Measurements from ENCODE around the gene PACSIN3.
"Not testable (repeated sequence)": the region's sequence is repeated elsewhere in the genome, so short reads cannot be mapped to it uniquely, and the experiment has no call there.

PACSIN3 gene

GRCh38 chr11:47186076-47186699 is at the start of gene PACSIN3:
Gene PACSIN3 (minus strand): TSS chr11:47186434. CDS start chr11:47182727, 3,707 bp downstream.
- FAIRE-seq: no peak
- DNase-seq (ENCODE audit: low spot score): no peak

GRCh38 chr11:47235163-47235562 is 48.9 kb upstream of the PACSIN3 start:
- no peak for FAIRE-seq
- DNase-seq (ENCODE audit: low spot score): no peak

- DNase-seq (ENCODE audit: low spot score) (no peak), FAIRE-seq (no peak)
Measured at GRCh38 chr11:47234669-47235100, 48.5 kb upstream of the PACSIN3 start.

DNA sequence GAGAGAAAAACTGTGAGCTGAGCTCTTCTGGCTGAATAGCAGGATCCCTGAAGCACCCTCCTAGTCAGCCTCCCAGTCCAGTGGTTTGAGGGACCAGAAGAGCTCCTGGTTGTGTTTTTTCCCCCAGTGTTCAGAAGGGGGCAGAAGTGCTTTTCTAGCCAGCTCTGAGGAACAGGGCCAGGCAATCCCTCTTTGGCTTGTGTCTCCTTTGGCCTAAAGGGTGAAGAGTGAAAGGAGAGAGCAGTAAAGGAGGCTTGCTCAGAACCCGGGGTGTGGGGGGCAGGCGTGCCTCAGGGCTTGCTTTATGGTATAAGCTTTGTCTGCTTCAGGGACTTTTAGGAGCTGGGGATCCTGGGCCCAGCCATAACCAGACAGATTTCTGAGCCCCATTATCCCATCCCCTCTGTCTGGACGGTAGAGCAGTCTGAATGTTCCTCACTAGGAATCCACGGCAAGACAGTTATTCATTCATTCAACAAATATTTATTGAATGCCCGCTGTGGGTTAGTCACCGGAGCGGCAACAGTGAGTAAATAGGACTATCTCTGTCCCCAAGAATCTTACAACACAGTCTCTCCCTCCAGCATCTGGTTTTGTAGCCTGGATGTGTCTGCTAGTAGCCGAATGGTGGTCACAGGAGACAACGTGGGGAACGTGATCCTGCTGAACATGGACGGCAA is 47.9 kb upstream of the PACSIN3 start:
- FAIRE-seq (no peak), DNase-seq (ENCODE audit: low spot score) (peak; percentile 21)

- DNase-seq (ENCODE audit: low spot score): no peak
- FAIRE-seq: no peak
Measured at GRCh38 chr11:47233051-47233450, 46.8 kb upstream of the PACSIN3 start.

DNA sequence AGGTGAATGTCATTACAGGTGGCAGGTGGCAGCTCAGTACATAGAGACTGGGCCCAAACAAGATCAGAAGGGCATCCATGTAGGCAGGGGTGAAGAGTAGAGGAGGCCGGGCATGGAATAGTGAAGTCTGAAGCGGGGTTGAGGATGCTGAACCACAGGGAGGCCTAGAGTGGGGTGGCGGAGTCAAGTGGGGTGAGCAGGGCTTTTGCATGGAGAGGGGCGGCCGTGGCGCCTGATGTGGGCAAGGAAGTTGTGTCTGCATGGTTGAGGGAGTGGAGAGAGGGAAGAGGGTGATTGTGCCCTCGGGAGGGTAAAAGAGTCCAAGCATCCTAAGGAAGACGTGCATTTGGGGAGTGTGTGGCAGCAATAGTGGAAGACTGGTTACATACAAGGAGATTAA is 42.9 kb upstream of the PACSIN3 start:
- DNase-seq (ENCODE audit: low spot score): no peak
- FAIRE-seq: no peak

DNA sequence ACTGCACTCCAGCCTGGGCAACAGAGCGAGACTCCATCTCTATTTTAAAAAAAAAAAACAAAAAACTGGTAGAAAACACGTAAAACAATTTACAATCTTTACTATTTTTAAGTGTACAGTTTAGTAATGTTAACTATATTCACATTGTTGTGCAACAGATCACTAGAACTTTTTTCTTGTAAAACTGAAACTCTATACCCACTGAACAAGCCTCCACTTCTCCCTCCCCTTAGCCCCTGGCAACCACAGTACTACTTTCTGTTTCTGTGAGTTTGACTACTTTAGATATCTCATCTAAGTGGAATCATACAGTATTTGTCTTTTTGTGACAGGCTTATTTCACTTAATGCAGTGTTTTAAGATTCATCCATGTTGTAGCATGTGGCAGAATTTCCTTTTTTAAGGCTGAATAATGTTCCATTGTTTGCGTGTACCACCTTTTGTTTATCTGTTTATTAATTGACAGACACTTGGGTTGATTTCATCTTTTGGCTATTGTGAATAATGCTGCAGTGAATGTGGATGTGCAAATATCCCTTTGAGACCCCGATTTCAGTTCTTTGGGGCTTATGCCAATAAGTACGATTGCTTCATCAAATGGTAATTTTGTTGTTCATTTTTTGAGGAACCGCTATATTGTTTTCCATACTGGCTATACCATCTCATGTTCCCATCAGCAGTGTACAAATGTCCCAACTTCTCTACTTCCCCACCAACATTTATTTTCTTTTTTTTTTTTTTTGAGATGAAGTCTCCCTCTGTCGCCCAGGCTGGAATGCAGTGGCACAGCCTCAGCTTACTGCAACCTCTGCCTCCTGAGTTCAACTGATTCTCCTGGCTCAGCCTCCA is 39.5 kb upstream of the PACSIN3 start:
- FAIRE-seq: no peak

GRCh38 chr11:47222696-47223095 is 36.5 kb upstream of the PACSIN3 start:
- DNase-seq (ENCODE audit: low spot score): no peak
- FAIRE-seq: no peak

More for the DNA sequence above, 39.5 kb upstream of the PACSIN3 start:
- DNase-seq (ENCODE audit: low spot score): no peak

GRCh38 chr11:47220401-47220821 is 34.2 kb upstream of the PACSIN3 start:
- peak; percentile 33 for DNase-seq (ENCODE audit: low spot score)
- no peak for FAIRE-seq

DNA sequence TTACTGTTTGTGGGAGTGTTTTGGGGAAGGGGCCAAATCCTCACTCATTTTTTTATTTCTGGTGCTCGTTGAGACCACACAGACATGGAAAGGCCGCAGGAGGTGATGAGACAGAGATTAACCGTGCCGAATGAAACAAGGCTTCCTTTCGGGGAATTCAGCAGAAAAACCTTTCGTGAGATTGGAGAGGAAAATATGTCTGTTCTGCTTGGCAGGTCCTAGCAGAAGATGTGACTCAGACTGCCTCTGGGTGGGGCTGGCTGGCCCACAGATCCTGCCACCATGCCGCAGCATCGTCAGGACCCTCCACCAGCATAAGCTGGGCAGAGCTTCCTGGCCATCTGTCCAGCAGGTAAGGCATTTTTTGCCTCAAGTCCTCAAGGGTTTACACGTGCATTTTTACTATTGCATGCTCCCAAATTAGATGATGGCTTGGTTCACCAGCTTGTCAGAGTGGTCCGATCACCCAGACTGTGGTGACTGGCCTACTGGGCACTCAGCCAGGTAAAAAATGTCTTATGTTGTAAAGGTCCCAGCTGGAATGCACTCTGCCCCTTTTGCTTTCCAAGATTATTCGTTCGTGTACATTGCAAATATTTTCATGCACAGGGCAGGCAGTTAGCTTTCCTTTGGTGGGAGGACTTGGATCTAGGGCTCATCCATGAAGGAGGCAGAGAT is 30.0 kb upstream of the PACSIN3 start:
- FAIRE-seq (peak; percentile 26), DNase-seq (ENCODE audit: low spot score) (peak; percentile 80)

GRCh38 chr11:47215366-47215910 is 29.2 kb upstream of the PACSIN3 start:
- no peak for DNase-seq (ENCODE audit: low spot score)
- no peak for FAIRE-seq

DNA sequence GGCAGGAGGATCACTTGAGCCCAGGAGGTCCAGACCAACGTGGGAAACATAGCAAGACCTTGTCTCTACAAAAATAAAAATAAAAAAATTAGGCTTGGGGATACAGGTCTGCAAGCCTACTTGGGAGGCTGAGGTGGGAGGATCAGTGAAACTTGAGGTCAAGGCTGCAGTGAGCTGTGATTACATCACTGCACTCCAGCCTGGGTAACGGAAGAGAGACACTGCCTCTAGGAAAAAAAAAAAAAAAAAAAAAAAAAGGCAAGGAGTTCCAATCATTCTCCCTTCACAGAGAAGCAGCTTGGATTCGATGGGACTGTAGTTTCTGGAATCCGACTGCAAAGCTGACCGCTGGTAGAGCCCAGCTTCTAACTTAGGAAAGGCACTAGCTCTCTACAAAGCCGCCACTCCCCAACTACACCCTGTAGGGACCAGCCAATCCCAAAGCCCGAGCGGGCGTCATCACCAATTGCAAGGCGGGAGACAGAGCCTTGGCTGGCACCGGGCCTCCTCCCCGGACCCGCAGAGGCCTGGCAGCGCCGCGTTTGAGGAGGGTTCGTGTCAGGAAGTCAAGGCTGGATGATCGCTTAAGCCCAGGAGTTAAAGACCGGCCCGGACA is 27.8 kb upstream of the PACSIN3 start:
- FAIRE-seq (peak; percentile 48), DNase-seq (ENCODE audit: low spot score) (peak; percentile 76)

DNA sequence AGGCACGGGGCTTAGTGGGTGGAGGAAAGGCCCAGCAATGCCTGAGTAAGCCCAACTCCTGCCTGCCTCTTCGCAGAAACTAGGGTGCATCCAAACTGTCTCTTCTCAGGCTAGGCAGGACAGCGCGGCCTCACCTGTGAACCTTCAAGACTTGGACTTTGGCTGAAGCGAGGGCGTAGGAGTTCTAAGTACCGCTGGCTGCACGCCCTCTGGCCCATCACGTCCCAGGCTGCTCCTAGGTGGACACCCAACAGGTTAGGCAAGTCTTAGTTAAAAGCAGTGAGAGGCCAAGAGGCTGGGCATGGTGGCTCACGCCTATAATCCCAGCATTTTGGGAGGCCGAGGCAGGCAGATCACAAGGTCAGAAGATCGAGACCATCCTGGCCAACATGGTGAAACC is 26.7 kb upstream of the PACSIN3 start:
- FAIRE-seq: no peak
- DNase-seq (ENCODE audit: low spot score): no peak

- no peak for DNase-seq (ENCODE audit: low spot score)
- no peak for FAIRE-seq
Measured at GRCh38 chr11:47208628-47209027, 22.4 kb upstream of the PACSIN3 start.

- not testable (repeated sequence) for FAIRE-seq; DNase-seq (ENCODE audit: low spot score)
Measured at GRCh38 chr11:47208008-47208552, 21.8 kb upstream of the PACSIN3 start.

- DNase-seq (ENCODE audit: low spot score): no peak
- no peak for FAIRE-seq
Measured at GRCh38 chr11:47207459-47207858, 21.2 kb upstream of the PACSIN3 start.

DNA sequence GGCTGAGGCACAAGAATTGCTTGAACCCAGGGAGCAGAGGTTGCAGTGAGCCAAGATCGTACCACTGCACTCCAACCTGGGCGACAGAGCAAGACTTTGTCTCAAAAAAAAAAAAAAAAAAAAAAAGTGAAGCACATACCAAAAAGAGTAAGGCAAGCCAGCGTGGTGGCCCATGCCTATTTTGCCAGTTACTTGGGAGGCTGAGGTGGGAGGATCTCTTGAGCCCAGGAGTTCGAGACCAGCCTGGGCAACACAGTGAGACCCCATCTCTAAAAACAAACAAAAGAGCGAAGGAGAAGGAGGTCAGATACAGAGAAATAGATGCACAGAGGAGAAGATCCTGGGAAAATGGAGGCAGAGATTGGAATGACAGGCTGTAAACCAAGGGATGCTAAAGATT is 20.3 kb upstream of the PACSIN3 start:
- DNase-seq (ENCODE audit: low spot score); FAIRE-seq: not testable (repeated sequence)

GRCh38 chr11:47204637-47204989 is 18.4 kb upstream of the PACSIN3 start:
- DNase-seq (ENCODE audit: low spot score) (peak; percentile 14), FAIRE-seq (no peak)

DNA sequence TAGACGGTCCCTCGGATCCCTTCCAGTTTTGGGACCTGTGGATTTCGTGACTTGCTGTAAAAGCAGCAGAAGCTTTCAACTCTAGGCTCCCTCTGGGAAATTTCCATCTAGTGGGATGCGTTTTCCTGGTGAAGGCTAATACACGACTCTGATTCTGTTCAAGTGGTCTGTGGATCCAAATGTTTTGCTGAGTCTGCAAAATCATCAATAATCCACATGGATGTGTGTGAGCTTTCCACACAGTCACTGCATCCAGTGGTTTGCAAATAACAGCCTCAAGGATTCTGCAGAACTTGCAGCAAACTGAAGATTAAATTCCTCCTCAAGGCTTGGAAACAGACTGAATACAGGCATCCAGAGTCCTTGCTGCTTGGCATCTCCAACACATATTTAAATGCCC is 16.3 kb upstream of the PACSIN3 start:
- FAIRE-seq: no peak

GRCh38 chr11:47201015-47201414 is 14.8 kb upstream of the PACSIN3 start:
- FAIRE-seq: no peak
- no peak for DNase-seq (ENCODE audit: low spot score)

More for the DNA sequence above, 16.3 kb upstream of the PACSIN3 start:
- DNase-seq (ENCODE audit: low spot score): no peak
